ENCODE results near the gene KCNK6.

KCNK6 gene

DNA sequence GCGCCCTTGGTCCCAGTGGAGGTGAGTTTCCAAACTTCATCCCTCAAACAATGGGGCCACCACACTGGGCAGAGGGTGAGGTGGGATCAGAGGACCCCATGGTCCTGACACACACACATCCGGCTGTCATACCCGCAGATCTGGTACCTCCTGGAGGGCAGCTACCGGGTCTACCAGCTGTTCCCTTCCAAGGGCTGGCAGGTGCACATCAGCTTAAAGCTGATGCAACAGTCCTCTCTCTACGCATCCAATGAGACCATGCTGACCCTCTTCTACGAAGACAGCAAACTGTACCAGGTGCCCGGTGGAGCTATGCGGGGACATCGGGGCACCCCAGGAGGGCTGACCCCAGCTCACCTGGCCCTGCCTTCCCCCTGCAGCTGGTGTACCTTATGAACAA, 40.7 kb downstream of the KCNK6 start:
- in situ Hi-C loops (cut with MboI; ENCODE audit: low sequenced_read_pairs), result loop anchor here (25.0 kb wide), 1 partner anchor 448 kb away; the partner anchor contains the start of genes SIPA1L3 and WDR87

DNA sequence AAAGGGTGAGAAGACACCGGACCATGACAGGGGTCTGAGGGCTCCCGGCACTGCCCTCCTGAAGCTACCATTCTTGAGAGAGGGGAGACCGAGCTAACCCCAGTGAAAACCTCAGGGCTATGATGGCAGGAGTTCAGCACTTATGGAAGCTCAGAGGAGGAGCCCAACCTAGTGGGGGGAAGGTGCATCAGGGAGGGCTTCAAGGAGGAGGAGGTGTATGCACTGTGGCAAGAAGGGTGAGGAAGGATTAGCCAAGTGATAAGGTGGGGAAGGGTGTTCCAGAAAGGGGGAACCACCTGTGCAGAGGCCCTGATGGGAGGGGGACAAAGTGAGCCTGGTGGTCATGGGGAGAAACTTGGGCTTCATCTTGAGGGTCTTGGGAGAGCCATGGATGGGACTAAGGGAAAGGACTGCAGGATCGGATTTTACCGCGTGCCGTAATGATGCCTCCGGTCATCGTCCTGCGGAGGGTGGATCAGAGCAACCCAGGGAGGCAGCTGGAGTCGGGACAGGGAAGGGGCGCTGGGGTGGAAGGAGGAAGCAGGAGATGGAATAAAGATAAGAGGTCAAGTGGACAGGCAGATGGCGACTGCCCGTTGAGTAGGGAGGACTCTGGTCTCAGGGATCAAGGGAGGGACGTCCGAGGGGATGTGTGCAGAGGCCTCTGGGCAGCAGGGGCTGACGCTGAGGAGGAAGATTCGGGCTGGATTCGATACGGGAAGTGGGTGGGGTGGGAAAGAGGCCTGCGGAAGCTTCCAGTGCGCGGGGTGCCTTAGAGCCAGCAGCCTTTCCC, 41.4 kb downstream of the KCNK6 start:
- in situ Hi-C loops (cut with MboI; ENCODE audit: low sequenced_read_pairs), result loop anchor here (25.0 kb wide), 1 partner anchor 449 kb away; the partner anchor contains the start of genes SIPA1L3 and WDR87

DNA sequence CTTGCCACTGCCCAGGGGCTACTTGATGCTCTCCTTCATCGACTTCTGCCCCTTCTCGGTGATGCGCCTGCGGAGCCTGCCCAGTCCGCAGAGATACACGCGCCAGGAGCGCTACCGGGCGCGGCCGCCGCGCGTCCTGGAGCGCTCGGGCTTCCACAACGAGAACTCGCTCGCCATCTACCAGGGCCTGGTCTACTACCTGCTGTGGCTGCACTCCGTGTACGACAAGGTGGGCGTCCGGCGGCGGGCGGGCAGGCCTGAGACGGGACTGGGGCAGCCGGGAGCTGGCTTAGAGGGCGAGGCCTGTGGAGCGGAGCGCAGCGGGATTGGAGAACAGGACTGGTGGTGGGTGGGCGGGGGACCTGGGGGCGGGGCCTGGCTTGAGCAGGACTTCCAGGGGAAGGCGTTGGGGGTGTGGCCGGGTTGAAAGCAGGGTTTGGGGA, 42.0 kb downstream of the KCNK6 start:
- in situ Hi-C loops (cut with MboI; ENCODE audit: low sequenced_read_pairs), result loop anchor here (25.0 kb wide), 1 partner anchor 449 kb away; the partner anchor contains the start of genes SIPA1L3 and WDR87

DNA sequence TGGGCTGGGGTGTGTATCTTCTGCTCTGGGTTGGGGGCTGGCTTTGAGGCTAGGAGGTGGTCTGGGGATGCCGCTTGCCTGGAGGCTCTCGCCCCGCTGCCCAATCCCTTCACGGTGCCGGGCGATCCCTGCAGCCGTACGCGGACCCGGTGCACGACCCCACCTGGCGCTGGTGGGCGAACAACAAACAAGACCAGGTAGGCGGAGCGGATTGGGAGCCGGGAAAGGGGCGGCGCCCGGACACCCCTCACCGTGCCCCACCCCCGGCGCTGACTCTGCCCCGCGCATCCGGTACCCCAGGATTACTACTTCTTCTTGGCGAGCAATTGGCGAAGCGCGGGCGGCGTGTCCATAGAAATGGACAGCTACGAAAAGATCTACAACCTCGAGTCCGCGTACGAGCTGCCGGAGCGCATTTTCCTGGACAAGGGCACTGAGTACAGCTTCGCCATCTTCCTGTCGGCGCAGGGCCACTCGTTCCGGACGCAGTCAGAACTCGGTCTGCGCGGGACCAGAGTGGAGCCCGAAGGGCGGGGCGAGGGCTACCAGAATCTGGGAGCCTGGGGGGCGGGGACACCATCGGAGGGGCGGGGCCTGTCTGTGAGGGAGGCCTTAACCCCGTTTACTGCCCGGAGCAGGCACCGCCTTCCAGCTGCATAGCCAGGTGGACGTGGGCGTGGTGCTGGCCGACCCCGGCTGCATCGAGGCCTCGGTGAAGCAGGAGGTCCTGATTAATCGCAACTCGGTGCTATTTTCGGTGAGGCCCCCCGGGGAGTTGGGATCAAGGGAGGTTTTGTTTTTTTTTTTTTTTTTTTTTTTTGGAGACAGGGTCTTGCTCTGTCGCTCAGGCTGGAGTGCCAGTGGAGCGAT, 42.7 kb downstream of the KCNK6 start:
- in situ Hi-C loops (cut with MboI; ENCODE audit: low sequenced_read_pairs), result loop anchor here (25.0 kb wide), 1 partner anchor 450 kb away; the partner anchor contains the start of genes SIPA1L3 and WDR87

DNA sequence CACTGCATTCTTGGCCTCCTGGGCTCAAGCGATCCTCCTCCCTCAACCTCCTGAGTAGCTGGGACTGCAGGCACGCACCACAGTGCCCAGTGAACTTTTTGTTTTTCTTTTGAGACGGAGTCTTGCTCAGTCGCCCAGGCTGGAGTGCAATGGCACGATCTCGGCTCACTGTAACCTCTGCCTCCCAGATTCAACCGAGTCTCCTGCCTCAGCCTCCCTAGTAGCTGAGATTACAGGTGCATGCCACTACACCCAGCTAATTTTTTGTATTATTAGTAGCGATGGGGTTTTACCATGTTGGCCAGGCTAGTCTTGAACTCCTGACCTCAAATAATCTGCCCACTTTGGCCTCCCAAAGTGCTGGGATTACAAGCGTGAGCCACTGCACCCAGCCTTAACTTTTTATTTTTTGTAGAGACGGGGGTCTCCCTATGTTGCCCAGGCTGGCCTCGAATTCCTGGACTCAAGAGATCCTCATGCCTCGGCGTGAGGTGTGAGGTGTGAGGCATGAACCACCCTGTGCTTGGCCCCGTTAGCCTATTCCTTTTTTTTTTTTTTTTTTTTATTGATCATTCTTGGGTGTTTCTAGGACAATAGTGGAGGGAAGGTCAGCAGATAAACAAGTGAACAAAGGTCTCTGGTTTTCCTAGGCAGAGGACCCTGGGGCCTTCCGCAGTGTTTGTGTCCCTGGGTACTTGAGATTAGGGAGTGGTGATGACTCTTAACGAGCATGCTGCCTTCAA, 43.5 kb downstream of the KCNK6 start:
- in situ Hi-C loops (cut with MboI; ENCODE audit: low sequenced_read_pairs), result loop anchor here (25.0 kb wide), 1 partner anchor 451 kb away; the partner anchor contains the start of genes SIPA1L3 and WDR87

DNA sequence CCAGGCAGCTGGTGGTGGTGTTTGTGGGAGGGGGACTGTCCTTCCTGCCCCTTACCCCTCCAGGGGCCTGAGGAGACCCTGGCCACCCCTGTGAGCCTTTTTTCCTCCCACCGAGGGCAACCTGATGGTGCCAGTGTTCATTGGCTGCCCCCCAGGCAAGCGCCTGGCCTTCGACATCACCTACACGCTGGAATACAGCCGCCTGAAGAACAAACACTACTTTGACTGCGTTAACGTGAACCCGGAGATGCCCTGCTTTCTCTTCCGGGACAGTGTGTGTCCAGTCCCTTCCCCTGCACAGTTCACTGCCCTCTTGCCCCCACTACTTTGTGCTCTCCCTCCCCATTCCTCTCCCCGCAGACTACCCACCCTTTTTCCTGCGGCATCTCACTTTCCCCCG, 47.4 kb downstream of the KCNK6 start:
- in situ Hi-C loops (cut with MboI; ENCODE audit: low sequenced_read_pairs), result loop anchor here (25.0 kb wide), 1 partner anchor 455 kb away; the partner anchor contains the start of genes SIPA1L3 and WDR87

DNA sequence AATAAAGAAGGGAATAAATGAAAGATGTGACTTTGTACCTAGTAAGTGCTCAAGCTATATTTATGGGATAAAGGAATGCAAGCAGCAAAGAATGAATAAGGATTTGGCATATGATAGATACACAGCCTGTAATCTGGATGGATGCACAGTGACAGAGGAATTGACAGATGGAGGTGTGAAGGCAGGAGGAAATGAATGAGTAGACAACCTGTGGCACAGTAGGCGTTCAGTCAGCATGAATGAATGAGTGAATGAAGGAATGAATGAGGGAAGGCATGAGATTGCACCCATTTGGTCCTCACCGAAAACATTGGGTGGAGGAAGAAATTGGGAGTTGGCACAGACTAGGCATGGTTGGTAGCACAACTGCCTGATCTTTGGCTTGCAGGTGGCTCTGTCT, 49.9 kb downstream of the KCNK6 start:
- in situ Hi-C loops (cut with MboI; ENCODE audit: low sequenced_read_pairs), result loop anchor here (25.0 kb wide), 1 partner anchor 457 kb away; the partner anchor contains the start of genes SIPA1L3 and WDR87

DNA sequence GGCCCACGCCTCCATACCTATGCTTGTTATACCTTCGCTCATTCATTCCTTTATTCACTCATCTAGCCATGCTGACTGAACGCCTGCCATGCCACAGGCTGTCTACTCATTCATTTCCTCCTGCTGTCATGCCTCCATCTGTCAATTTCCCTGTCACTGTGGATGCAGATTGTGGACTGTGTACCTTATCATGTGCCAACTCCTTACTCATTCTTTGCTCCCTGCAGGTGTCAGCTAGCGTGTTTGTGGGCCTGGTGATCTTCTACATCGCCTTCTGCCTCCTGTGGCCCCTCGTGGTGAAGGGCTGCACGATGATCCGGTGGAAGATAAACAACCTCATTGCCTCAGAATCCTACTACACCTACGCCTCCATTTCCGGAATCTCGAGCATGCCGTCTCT, 50.7 kb downstream of the KCNK6 start:
- in situ Hi-C loops (cut with MboI; ENCODE audit: low sequenced_read_pairs), result loop anchor here (25.0 kb wide), 1 partner anchor 458 kb away; the partner anchor contains the start of genes SIPA1L3 and WDR87

DNA sequence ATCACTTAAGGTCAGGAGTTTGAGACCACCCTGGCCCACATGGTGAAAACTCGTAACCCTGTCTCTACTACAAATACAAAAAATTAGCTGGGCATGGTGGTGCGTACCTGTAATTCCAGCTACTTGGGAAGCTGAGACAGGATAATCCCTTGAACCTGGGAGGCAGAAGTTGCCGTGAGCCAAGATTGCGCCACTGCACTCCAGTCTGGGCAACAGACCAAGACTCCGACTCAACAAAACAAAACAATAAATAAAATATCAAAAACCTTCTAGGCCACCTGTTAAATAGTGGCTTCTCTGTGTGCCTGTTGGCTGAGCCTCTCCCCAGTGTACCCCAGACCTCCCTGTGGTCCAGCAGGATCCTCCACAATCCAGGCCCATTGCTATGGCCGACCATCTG, 51.4 kb downstream of the KCNK6 start:
- in situ Hi-C loops (cut with MboI; ENCODE audit: low sequenced_read_pairs), result loop anchor here (25.0 kb wide), 1 partner anchor 459 kb away; the partner anchor contains the start of genes SIPA1L3 and WDR87

DNA sequence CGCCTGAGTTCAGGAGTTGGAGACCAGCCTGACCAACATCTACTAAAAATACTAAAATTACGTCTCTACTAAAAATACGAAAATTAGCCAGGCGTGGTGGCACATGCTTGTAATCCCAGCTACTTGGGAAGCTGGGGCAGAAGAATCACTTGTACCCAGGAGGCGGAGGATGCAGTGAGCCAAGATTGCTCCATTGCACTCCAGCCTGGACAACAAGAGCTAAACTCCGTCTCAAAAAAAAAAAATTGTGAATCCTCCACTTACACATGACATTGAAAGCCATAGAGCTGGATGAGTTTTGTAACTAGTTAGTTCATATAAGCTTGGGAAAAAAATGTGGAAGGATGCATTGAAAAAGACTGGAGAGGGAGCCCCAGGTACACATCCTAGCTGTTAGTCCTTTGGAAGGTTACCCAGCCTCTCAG, 54.3 kb downstream of the KCNK6 start:
- in situ Hi-C loops (cut with MboI; ENCODE audit: low sequenced_read_pairs), result loop anchor here (25.0 kb wide), 1 partner anchor 462 kb away; the partner anchor contains the start of genes SIPA1L3 and WDR87

DNA sequence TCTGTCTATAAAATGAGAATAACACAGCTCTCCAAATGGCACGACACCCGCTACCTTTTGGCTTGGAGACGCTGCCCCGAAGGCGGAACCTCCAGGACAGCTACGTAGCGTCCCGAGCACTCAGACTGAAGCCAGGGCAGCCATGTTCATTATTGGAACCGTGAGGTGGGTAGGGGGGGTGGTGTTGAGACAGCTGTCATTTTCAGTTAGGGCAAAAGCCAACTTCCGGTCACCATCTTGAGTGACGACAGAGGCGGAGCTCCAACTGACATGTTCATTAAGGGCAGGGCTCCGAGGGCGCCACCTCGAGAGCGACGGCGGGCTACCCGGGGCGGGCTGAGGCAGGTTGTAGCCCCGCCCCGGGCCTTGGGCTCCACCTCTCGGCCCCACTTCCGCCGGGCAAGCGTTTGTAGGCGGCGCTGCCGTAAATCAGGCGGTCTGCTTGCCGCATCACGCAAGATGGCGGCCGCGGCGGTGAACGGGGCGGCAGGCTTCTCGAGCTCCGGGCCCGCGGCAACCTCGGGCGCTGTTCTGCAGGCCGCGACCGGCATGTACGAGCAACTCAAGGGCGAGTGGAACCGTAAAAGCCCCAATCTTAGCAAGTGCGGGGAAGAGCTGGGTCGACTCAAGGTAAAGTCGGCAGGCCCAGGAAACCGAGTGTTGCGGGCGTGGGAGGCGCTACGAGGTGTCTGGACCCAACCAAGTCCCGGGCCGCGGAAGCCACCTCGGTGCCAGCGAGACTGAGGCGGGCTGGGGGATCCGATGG, 54.9 kb downstream of the KCNK6 start, which contains the start of gene PSMD8:
Gene PSMD8 (plus strand): TSS at position 240 of the 766 bp plus-strand sequence. CDS start 31 bp downstream, at position 271.
- in situ Hi-C loops (cut with MboI; ENCODE audit: low sequenced_read_pairs), result loop anchor here (25.0 kb wide), 1 partner anchor 462 kb away; the partner anchor contains the start of genes SIPA1L3 and WDR87

DNA sequence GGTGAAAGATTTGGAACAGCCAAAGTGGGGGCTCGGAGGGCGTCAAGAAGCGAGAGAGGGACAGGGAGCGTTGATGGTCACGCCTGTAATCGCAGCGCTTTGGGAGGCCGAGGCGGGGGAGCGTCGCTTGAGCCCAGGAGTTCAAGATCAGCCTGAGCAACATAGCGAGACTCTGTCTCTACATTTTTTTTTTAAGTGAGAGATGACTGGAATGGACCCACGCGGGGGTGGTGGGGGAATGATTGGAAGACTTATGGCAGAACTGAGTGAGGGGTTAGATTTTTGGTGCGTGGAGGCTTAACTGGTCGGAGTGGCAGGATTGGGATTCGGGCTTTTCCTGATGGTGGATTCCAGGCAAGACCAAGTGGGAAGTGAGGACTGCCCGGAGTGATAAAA, 55.5 kb downstream of the KCNK6 start:
- in situ Hi-C loops (cut with MboI; ENCODE audit: low sequenced_read_pairs), result no loop called here

DNA sequence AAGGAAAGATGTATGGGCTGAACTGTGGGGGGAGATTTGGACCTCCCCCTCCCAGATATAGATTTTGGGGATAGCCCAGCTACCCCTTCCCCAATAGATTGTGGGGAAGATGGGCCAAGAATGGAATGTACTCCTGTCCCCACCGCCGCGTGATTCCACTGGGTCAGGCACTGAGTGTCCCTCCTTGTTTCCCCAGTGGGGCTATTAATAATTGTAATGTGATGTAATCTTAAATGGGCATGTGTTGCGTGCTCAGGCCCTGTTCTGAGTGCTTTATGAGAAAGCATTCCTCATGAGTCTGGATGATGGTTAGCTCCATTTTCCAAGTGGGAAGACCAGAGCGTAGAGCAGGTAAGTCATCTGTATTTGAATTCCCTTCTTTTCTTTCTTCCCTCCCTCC, 56.1 kb downstream of the KCNK6 start:
- in situ Hi-C loops (cut with MboI; ENCODE audit: low sequenced_read_pairs), result no loop called here

DNA sequence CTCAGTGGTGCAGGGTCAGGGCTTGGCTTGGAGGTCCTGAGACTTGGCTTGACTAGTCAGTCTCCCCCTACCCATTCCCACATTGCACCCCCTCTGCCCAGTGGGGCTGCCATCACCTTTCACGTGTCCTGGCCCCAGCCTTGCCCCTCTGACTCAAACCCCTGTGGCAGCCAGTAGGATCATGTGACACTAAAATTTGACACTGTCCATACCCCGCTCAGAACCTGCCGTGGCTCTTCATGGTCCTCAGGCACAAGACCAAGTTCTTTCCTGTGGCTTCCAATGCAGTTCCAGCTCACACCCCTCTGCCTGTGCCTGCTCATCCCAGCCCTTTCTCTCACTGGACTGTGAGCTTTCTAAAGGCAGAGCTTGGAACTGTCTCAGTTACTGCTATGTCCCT, 56.9 kb downstream of the KCNK6 start:
- in situ Hi-C loops (cut with MboI; ENCODE audit: low sequenced_read_pairs), result no loop called here

DNA sequence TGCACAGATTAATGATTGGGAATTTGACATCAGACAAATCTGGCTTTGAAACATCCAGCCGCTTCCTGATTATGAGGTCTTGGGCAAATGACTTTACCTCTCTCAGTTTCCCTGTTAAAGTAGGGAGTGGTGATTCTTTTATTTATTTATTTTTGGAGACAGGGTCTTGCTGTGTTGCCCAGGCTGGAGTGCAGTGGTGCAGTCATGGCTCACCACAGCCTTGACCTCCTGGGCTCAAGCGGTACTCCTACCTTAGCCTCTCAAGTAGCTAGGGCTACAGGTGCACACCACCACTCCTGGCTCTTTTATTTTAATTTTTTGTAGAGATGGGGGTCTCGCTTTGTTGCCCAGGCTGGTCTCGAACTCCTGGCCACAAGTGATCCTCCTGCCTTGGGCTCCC, 57.4 kb downstream of the KCNK6 start:
- in situ Hi-C loops (cut with MboI; ENCODE audit: low sequenced_read_pairs), result no loop called here

DNA sequence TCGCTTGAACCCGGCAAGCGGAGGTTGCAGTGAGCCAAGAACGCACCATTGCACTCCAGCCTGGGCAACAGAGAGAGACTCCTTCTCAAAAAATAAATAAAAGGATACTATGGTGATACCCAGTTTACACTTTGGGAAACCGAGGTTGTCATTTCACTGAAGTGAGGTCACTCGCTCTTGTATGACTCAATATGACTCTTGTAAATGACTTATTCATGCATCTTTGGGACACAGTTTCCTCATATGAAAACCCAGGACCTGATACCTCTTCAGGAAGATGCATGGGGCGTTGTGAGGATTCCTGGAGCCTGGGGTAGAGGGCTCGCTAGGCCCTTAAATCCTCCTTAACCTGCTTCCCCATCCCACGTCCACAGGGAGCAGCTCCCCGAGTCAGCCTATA, 59.2 kb downstream of the KCNK6 start:
- in situ Hi-C loops (cut with MboI; ENCODE audit: low sequenced_read_pairs), result no loop called here

DNA sequence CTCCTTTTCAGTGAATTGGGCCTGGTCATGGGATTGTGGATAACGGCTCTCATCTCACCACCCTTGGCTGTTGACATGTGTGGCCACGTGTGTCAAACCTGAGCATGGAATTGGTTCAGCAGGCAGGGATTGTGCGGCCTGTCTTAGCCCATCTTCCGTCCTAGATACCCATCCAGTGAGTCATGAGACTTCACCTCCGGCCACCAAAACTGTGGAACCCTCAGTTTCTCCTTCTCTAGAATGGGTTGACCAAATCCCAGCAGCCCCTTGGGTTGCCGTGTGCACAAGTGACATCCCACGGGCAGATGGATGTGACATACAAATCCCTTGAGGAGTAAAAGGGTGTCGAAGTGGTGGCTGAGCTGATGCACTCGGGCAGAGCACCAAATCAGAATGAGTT, 61.5 kb downstream of the KCNK6 start:
- in situ Hi-C loops (cut with MboI; ENCODE audit: low sequenced_read_pairs), result no loop called here
